Epithelial cell of esophagus (primary cell): ENCODE data around the gene PYGM.

Experiments
- DNase-seq: peaks from one replicate; pipeline ENCODE4 v3.0.0; 2010; ENCODE audit warnings: low read depth
- H3K4me3 ChIP-seq: 2 replicates; pipeline ENCODE4 v1.5.1; 2011; ENCODE audit warnings: mild to moderate bottlenecking, low read length, control low read depth
- CTCF ChIP-seq: IDR thresholded peaks from 2 replicates; pipeline ENCODE4 v1.5.1; 2011; ENCODE audit warnings: low read depth, mild to moderate bottlenecking, low read length, control low read depth, inconsistent platforms; ENCODE audit not compliant: insufficient read depth; ENCODE audit errors: missing control alignments

Gene PYGM

GRCh38 chr11:64752175-64752970 lies 7.4 kb downstream of the PYGM start:
- H3K4me3 ChIP-seq: no peak overlapping the region
- no peak for TF ChIP-seq CTCF
- no peak for DNase-seq

- H3K4me3 ChIP-seq: no peak overlapping the region
- no peak for DNase-seq
- no peak for TF ChIP-seq CTCF
Observed at GRCh38 chr11:64751580-64751979, 8.2 kb downstream of the PYGM start.

GRCh38 chr11:64751136-64751535 lies 8.6 kb downstream of the PYGM start:
- H3K4me3 ChIP-seq: no peak overlapping the region
- no peak for DNase-seq
- no peak for TF ChIP-seq CTCF

DNA sequence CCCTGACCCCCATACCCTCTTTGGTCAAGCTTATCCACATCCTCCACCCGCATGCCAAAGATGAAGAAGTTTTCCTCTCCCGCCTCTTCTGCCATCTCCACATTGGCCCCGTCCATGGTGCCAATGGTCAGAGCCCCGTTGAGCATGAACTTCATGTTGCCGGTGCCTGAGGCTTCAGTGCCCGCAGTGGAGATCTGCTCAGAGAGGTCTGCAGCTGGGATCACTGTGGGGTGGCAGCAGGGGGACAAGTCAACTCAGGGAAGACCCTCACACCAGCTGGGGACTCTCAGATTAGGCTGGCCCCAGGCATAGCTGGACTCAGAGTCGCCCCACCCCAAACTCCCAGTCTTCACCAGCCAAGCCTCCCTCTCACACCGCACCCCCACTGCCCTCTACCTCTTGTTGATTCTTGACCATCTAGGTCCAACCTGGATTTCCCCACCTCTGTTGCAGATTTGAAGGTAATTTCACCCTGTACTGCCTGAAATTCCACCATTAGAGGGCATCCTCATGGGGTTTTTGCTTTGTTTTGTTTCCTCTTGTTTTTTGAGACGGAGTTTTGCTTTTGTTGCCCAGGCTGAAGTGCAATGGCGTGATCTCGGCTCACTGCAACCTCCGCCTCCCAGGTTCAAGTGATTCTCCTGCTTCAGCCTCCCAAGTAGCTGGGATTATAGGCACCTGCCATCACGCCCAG lies 9.3 kb downstream of the PYGM start:
- DNase-seq: no peak
- TF ChIP-seq CTCF: no peak

DNA sequence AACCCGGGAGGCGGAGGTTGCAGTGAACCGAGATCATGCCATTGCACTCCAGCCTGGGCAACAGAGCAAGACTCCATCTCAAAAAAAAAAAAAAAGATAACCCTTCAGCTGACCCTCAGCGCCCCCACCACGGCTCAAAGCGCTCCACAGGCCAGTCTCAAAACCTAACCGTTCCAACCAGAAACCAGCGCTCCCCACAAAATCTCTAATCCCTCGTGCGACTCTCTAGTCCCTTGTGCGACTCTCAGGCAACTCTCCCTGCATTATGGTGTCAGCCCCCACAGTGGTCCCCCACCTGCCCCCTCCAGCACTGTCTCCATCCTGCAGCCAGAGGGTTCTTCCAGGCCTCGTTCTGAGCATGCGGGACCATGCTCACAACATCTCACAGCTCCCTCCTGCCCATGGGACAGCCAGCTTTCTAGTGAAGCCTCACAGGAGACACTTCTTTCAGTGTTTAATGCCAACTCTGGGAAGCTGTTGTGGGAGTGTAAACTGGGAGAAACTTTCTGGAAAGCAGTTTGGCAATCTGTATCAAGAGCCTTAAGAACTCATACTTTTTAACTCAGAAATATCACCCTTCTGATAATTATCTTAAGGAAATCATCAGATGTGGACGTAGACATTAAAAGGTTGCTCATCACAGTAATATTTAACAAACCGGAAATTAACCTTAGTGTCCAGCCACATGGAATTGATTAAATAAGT lies 11.7 kb downstream of the PYGM start:
- peak; percentile 36 for DNase-seq
- no peak for TF ChIP-seq CTCF
- H3K4me3 ChIP-seq: no peak overlapping the region

More for the DNA sequence above, 9.3 kb downstream of the PYGM start:
- H3K4me3 ChIP-seq: no peak overlapping the region

DNA sequence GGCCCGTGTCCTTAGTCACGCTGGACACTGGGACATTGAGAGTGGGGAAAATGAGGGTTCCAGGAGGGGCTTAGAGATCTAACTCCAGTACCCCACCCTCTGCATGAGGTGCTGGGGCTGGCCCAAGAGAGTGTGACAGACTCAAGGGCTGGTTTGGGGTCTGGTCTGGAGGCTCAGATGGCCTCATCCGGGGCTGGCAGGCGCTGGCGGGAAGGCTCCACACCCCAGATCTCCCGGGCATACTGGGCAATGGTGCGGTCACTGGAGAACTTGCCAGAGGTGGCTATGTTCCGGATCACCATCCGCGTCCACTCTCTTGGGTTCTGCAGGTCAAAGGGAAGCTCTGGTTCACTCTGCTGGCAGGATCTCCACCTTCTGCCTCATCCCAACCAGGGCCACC lies 13.3 kb downstream of the PYGM start:
- no peak for DNase-seq
- H3K4me3 ChIP-seq: no peak overlapping the region
- no peak for TF ChIP-seq CTCF
